GM21717 (cell line): ENCODE results near the gene MEG3.
"Not testable (repeated sequence)": the region's sequence is repeated elsewhere in the genome, so short reads cannot be mapped to it uniquely, and the experiment has no call there.

ENCODE experiments used
- ATAC-seq: cut with Tn5 transposase; IDR thresholded peaks from one replicate; pipeline ENCODE4 v1.9.1; 2021; ENCODE audit warnings: mild to moderate bottlenecking, moderate library complexity; ENCODE audit not compliant: unreplicated experiment

The MEG3 gene

DNA sequence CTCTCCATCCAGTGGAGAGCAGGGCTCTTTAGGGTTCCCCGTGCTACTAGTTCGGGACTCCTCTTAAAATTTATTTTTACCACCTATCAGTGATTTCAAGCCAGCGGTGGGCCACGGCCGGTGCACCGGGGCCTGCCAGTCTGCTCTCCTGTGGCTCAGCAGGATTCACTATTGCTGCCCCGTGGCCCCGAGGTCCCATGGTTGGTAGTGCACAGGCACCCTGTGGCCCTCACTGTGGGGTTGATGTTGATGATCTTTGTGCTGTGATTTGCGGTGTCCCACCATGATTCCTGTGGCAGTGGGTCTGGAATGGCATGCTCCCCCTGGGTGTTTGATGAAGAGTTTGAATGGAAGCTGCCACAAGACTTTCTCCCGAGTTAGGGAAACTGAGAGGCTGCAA lies 12.6 kb upstream of the MEG3 start:
- no peak for ATAC-seq

DNA sequence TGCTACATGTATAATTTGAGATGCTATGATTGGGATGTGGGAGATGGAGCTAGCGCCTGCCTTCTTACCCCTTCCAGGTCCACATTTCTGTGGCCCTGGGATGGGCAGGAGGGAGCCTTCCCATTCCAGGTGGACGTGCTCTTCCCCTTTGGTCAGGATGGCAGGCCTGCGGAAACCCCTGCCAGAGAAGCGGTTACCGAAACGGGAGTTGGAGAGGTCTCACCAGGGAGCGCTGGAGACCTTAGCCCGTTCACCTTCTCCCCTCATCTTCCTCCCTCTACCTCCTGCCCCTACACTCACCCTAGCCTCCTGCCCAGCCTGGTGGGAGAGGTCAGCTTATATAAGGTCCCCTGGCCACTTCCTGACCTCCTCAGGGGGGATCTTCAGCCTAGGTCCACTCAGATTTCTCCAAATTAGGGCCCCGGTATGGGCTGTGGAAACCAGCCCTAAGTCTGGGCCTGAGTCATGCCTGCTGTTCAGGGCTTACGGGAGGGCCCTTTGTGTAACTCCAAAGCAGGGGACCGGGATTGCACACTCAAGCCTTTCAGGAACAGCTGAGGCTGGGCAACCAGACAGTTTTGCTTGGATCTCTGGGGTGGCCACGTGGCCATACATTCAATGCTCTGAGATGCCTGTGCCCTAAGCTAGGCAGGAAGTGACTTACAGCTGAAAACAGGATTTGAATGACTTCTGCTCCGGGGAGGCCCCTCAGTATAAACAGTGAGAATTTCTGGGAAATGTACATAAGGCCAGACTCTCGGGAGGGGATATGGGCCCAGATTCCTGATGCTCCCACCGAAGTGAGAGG lies 10.2 kb upstream of the MEG3 start:
- ATAC-seq, result no peak

DNA sequence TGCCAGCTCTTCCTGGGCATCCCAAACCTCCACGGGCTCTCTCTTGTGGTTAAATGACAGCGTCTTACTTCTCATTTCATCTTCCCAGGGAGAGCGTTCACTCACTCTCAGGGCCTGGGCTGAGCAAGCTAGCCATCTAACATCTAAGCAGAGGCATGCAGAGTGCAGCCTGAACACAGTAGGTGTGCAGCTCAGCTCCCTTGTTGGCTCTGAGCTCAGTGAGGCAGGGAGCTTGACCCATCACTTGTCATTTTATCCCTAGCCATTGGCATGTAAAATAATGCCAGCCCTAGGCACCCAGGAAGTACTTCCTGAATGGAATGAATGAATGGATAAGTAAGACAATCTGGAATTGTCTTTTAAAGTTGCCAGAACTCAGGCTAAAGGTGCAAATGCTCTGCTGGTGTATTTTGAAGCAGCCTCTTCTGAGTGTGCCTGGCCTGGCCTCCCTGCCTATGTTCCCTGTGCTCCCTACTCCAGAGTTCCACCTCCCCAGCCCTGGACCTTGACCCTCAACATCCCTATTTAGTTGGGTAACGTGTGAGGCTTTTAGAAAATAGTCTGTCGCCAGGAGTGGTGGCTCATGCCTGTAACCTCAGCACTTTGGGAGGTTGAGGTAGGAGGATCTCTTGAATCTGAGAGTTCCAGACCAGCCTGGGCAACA lies 9.5 kb upstream of the MEG3 start:
- ATAC-seq, result no peak

DNA sequence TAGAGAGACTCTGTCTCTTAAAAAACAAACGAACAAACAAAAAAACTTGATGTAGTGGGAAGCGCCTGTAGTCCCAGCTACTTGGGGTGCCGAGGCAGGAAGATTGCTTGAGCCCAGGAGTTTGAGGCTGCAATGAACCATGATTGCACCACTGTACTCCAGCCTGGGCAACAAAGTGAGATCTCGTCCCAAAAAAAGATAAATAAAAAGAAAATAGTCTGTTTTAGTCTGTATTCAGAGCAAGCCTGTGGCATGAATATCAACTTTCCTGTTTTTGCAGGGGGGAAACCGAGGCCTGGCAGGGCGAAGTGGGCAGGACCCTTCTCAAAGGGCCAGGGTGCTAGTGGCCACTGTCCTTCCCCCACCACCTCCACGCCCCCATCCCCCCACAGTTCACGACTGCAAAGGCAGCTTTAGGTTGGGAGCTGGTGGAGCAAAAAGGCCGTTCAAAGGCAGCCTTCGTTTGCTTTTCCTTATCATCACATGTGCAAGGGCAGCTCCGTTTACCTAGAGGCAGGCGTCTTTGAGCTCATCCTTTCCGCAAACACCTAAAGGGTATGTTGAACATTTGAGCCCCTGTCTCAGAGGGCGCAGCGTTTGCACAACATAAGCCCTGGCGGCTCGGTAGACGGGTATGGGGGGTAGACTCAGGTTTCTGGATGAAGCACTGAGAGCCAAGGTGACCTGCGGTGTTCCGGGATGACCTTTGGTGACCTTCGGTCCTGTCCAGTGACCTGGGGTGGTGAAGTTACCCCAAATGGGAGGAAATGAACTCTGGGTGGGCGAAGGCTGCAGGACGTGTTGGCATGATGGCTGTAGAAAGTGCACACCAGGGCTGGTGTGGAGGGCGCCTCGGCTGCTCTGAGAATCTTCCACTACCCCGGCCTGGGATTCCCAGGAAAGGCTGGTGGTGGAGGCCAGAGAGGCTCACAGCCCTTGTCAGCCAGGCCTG lies 8.7 kb upstream of the MEG3 start:
- ATAC-seq, result no peak

DNA sequence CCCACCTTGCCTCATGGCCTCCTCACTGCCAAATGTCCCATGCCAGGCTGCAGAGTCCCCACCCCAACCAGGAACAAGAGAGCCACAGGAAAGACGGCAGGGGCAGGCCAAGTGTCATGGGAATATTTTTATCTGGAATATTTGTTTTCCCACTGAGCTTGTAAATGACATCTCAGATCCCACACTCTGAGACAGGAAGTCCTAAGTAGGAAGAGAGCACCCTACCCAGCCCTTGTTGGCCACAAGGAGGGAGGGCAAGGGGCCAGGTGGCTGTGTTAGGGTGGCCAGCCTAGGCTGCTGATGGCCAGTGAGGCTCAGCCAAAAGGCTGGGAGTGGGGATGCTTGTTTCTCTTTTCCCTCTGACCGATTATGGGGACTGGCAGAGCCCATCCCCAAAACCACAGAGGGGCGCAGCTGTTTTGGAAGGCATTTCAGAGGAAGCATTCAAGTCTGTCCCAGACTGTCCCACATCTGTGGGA lies 7.7 kb upstream of the MEG3 start:
- ATAC-seq, result no peak

DNA sequence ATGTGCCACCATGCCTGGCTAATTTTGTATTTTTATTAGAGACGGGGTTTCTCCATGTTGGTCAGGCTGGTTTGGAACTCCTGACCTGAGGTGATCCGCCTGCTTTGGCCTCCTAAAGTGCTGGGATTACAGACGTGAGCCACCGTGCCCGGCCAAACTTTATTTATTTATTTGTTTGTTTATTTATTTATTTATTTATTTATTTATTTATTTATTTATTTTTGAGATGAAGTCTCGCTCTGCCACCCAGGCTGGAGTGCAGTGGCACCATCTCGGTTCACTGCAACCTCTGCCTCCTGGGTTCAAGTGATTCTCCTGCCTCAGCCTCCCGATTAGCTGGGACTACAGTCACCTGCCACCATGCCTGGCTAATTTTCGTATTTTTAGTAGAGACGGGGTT lies 7.0 kb upstream of the MEG3 start:
- ATAC-seq, result not testable (repeated sequence)

DNA sequence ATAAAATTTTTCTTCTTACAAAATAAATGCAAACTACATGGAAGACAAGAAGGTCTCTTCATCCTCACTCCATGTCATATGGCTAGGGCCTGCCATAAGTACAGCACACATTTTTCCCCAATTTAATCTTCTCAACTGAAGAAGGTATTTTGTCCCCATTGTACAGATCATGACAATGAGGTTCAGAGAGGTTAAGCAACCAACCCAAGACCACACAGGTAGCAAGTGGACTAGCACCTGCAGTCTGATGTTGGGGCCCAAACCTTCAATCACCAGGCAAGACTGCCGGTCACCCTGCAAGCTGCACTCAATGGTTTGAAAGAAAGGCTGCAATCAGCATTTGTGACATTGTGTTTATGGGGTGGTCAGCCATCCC lies 6.5 kb upstream of the MEG3 start:
- ATAC-seq, result no peak

DNA sequence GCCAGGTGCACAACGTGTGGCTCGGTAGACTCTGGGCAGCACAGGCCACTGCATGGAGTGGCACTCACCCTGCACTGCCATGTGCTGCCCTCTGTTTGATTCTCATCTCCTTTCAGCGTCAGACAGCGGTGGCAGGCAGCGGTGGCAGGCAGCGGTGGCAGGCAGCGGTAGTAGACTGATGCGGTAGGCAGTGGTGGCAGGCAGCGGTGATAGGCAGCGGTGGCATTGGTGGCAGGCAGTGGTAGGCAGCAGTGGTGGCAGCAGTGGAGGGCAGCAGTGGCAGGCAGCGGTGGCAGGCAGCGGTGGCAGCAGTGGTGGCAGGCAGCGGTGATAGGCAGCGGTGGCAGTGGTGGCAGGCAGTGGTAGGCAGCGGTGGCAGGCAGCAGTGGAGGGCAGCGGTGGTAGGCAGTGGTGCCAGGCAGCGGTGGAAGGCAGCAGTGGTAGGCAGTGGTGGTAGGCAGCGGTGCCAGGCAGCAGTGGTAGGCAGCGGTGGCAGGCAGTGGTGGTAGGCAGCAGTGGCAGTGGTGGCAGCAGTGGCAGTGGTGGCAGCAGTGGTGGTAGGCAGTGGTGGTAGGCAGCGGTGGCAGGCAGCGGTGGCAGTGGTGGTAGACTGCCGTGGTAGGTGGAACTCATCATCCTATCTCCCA lies 6.0 kb upstream of the MEG3 start:
- no peak for ATAC-seq

DNA sequence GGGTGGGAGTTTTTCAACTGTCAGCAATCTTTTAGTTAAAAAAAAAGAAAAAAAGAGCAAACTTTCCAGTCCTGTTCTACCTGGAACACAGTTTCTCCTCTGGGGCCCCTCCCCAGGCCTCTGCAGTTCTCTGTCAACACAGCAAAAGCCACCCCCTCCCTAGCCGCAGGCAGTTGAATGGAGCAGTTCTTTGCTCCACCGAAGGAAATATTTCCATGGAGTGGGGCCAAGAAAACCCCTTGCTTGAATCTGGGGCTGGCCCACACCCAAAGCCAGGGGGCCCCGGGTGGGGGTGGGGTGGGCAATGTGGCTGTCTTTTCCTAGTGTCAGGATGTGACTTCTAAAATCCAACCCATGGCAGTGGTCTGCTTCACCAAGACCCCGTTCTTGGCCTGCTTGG lies 5.0 kb upstream of the MEG3 start:
- no peak for ATAC-seq

DNA sequence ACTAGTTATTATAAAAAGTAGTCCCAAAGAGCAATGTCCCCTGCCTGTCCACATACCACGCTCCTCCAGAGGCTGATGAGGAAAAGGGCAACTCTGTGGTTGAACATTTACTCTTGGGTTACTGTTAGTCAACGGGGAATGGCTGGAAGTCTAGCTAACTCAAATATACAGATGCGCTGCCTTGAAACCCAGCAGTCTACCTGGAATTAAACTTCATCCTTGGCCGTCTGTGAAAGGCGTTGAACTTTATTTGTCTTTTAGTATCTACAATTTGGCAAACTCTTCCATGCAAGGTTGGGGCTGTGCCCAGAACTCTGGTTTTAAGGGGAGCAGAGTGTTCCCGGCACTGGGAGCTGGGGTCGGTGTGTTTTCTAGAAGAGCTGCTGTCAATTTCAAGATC lies 3.9 kb upstream of the MEG3 start:
- ATAC-seq, result no peak

DNA sequence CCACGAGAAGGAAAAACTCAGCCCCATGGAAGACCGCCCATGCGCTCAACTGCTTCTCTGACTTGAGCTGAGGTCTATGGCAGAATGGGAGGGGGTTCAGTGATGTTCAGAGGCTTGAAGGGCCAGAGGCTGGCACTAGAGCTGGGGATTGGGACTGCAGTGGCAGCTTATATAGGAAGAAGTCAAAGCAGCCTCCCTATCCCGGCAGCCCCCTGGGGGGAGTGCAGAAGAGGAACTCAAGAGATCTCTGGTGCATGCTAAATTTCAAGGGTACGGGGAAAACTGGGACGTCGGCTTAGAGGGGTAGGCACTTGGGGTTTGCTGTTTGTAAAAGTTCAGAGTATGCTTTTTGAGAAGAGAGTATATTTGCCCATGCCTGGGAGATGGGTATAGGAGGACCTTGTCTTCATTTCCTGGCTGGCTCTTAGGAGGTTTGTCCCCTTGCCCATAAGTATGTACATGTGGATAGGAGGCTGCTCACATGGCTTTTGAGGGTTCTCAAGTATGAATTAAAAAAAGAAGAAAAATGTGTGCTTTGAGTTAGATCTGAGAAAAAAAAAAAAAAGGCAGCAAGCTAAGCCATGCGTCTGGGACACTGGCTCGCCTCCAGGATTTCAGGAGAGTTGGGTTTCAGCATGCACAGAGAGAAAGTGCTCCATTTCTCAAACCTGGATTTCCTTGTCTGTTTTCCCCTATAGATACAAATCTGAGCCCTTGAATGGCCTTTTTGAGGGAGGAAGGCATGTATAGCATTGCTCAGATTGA lies 3.2 kb upstream of the MEG3 start:
- no peak for ATAC-seq

DNA sequence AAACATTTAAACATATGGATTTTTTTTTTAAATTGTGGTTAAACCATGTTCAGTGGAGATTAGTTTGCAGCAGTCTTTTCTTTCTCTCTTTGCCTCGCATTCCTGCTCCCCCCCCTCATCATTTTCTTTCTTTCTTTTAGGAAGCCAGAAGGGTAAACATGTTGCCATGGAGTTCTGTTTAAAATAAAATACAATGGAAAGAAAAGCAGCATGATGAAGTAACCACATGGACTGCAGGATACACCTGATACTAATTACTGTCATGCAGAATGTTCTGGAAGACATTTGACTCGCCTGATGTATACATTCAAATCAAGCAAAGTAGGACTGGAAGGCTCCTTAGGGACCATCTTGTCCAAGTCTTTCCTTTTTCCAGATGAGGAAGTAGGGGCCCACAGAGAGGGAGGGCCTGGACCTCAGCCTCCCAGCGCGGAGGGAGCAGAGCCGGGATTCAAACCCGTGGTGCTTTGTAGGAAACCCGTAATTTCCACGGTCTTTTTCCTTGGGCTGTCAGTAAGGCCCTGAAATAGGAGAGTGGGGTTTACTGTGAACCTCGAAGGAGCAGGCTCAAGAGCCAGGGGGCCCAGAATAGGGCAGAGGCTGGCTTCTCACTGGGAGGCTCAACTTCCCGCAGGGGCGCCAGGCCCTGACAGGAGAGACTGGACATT lies 2.4 kb upstream of the MEG3 start:
- no peak for ATAC-seq

DNA sequence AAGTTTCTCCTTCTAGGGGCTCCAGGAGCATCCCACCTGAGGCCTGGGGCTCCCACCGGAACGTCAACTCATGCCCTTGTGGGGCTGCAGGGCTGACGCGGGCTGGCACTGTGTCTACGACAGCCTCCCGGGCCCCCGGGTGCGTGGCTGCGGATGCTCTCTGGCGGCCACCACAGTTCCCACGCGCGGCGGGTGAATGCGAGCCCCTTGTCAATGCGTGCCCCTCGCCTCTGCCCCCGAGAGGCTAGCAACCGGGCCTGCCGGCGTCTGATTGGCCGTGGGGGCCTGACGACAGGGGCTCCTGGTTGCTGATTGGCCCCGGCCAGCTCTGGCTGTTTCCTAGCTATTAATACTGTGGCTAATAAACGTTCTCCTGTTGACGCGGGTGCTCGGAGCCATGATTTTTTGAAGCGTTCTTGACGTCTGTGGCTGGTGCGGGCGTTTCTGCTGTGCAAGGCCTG lies 1.8 kb upstream of the MEG3 start:
- no peak for ATAC-seq

DNA sequence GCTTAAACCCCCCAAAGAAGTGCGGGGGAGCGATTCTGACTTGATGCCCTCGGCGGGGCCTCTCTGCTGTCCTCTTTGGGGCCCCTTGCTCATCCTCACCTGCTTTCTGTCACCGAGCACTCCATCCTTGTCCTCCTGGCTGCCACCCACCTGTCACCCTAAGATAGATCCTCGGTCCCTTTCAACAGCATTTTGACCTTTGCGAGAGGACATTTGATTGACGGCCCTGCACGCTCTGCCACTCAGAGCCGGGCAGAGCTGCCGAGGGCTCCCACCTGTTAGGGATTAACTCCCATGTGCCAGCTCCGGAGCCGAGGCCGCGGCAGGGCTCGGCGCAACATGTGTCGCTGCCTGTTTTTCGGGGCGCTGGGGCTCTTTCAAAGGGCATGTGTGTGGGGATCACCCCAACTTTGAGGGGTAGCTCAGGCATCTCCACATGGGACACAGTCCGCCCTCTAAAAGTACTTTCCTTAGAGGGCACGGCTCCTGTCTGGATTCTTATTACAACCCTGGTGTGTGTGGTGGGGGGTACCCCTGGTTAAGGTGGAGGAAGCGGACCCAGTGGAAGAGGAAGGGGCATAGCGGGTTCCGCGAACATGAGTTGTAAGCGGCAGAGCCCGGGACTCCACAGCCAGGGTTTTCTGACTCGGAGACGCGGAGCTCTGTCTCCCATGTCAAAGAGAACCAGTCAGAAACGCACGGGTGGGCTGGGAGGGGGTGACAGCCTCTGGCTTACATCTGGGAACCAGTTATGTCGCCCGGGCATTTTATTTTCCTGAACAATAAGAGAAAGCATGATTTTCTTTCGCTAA lies 811 bp upstream of the MEG3 start:
- no peak for ATAC-seq

DNA sequence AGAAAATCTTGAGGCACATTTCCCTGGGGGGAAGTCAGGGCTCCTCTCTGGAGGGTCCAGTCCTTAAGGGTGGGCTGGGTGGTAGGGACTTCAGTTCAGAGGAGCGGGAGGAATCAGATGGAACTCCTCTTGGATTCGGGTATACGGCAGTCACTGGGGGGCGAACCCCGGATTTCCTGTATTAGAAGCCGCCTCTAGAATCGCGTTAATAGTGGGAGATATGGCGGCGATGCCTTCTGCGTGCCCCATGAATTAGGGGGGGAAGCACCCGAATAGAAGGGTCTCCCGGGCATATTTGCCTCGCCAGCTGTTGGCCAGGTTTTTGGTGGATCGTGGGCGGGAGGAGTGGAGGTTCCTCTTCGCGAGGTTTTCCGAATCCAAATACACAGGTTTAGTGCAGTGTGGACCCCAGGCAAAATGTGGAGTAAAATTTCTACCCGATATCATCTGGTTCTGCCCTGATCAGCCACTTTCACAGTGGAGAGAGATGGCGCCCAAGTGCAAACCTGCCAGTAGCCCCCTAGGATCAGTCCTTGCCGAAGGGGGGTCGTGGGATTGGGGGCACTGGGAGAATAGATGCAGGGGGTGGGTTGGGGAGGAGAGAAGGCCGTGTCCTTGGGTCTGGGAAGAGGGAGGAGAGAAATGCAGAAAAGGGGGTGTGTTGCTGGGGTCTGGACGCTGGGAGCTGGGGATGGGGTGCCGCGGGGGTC lies 628 bp downstream of the MEG3 start:
- no peak for ATAC-seq

DNA sequence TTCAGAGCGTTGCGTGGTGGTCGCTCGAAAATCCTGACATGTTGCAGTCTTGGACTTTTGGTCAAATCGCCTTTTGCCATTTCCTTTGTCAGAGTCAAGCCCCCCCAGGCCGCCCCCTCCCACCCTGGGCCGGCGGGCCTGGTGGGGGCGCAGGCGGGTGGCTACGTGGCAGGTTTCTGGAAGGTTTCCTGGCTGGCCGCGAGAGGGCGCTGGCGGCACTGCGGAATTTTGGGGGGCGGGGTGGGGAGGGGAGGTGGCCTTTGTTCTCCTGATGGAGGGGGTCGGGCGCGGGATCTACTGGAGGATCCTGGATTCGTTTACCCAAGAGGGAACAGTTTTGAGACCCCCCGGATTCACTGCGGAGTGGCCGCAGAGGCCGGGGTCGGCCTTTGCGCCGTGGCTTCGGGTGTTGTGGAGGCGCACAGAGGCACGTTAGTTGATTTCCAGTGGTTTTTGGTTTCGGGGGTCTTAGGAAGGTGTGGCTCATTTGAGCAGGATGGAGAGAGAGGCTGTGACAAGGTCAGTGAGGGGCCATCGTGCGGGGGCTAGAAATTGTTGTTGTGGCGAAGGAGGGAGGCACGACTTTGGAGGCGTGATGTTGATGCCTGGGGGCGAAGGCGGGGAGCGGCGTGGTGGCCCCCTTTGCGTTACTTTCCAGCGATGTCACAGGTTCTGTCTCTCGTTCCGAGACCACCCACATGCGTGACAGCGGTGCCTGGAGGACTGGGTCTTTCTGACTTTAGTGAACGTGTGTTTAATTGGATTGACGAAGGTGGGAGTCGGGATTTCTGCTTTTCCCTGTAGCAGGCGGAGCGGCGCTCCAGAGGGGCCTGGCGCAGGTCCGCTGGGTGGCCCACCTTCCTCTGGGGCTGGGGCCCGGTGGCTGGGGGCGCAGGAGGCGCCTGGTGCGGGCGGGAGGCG lies 1.4 kb downstream of the MEG3 start:
- ATAC-seq, result no peak
